Measurements from ENCODE around the gene SLC13A3. TPM values are rescaled to one million over a fixed set of nuclear protein-coding genes. Genes with fewer than 3 reads are reported as not detected.

The SLC13A3 gene
- total and polyA plus RNA-seq, 4 donors: 1.5 to 10.7 (median 8.3) TPM

GRCh38 chr20:46604551-46605133, 46.6 kb downstream of the SLC13A3 start:
- Histone ChIP-seq H3K27me3 (ENCODE audit: control insufficient read depth in 4 of 4, insufficient read depth in 4 of 4, low read length in 3 of 4) (no peaks in the 10 kb centered on the region), H3K27ac (ENCODE audit: low read depth in 1 of 2, low read length in 2 of 2) (no peak overlapping the region), H3K9me3 (ENCODE audit: control insufficient read depth in 4 of 4, low read length in 3 of 4) (no peaks in the 10 kb centered on the region), H3K36me3 (ENCODE audit: control insufficient read depth in 4 of 4, insufficient read depth in 3 of 4, low read depth in 1 of 4, low read length in 3 of 4) (no peaks in the 10 kb centered on the region), H3K9ac (ENCODE audit: low read depth in 1 of 2, low read length in 2 of 2) (no peak overlapping the region), H3K4me3 (ENCODE audit: low read depth in 1 of 3, low read length in 3 of 3) (no peak overlapping the region), H3K4me1 (ENCODE audit: control insufficient read depth in 4 of 4, insufficient read depth in 4 of 4, low read length in 3 of 4) (peaks cover 3 to 15% (median 11%) of the 10 kb centered on the region in 4 donors)
- 84% methylated on average over 13 of the region's 13 CpGs for WGBS
- TF ChIP-seq MAX (IDR thresholded peaks at IDR 0.05) (no peak), SP1 (IDR thresholded peaks at IDR 0.05) (no peak), TAF1 (conservative IDR thresholded peaks at IDR 0.05) (no peak), HNF4G (IDR thresholded peaks at IDR 0.05) (no peak), FOXA1 (IDR thresholded peaks at IDR 0.05) (no peak), GABPA (IDR thresholded peaks at IDR 0.05 in 1 of 2, conservative IDR thresholded peaks at IDR 0.05 in 1 of 2) (no peak)
- no peak for DNase-seq (ENCODE audit: low spot score)

- Histone ChIP-seq H3K9me3 (ENCODE audit: control insufficient read depth in 4 of 4, low read length in 3 of 4) (no peaks in the 10 kb centered on the region), H3K9ac (ENCODE audit: low read depth in 1 of 2, low read length in 2 of 2) (no peak overlapping the region), H3K27me3 (ENCODE audit: control insufficient read depth in 4 of 4, insufficient read depth in 4 of 4, low read length in 3 of 4) (no peaks in the 10 kb centered on the region), H3K4me1 (ENCODE audit: control insufficient read depth in 4 of 4, insufficient read depth in 4 of 4, low read length in 3 of 4) (peaks cover 3 to 10% (median 8%) of the 10 kb centered on the region in 4 donors), H3K4me3 (ENCODE audit: low read depth in 1 of 3, low read length in 3 of 3) (no peak overlapping the region), H3K27ac (ENCODE audit: low read depth in 1 of 2, low read length in 2 of 2) (no peak overlapping the region), H3K36me3 (ENCODE audit: control insufficient read depth in 4 of 4, insufficient read depth in 3 of 4, low read depth in 1 of 4, low read length in 3 of 4) (no peaks in the 10 kb centered on the region)
- WGBS: 41% methylated on average over 2 of the region's 2 CpGs
- DNase-seq (ENCODE audit: low spot score): no peak
- no peak for TF ChIP-seq SP1 (IDR thresholded peaks at IDR 0.05)
- TF ChIP-seq ATF3 (IDR thresholded peaks at IDR 0.05): no peak
- no peak for TF ChIP-seq RAD21 (IDR thresholded peaks at IDR 0.05)
- no peak for TF ChIP-seq FOXA1 (IDR thresholded peaks at IDR 0.05)
- TF ChIP-seq REST (IDR thresholded peaks at IDR 0.05): no peak
- TF ChIP-seq HNF4G (IDR thresholded peaks at IDR 0.05): no peak
- TF ChIP-seq EGR1 (IDR thresholded peaks at IDR 0.05; ENCODE audit: low read depth in 2 of 2): no peak
- TF ChIP-seq MAX (IDR thresholded peaks at IDR 0.05): peak; percentile 23
- TF ChIP-seq GABPA (IDR thresholded peaks at IDR 0.05 in 1 of 2, conservative IDR thresholded peaks at IDR 0.05 in 1 of 2): no peak
- TF ChIP-seq RXRA (IDR thresholded peaks at IDR 0.05): peak; percentile 18 to 47
- peak; percentile 48 to 52 for TF ChIP-seq HNF4A (conservative IDR thresholded peaks at IDR 0.05)
- no peak for TF ChIP-seq JUND (IDR thresholded peaks at IDR 0.05)
- no peak for TF ChIP-seq NR2F2 (IDR thresholded peaks at IDR 0.05)
Measured at GRCh38 chr20:46602429-46602828, 48.8 kb downstream of the SLC13A3 start.

Measured in liver (tissue), 9 donors.